Skeletal muscle tissue (tissue), 4 donors: ENCODE data around the gene APEH. TPM values are rescaled to one million over a fixed set of nuclear protein-coding genes. Genes with fewer than 3 reads are reported as not detected.
"Not testable (repeated sequence)": the region's sequence is repeated elsewhere in the genome, so short reads cannot be mapped to it uniquely, and the experiment has no call there.

ENCODE experiments used
- H3K27ac ChIP-seq: one replicate; pipeline ENCODE4 v1.7.0; 2013; ENCODE audit warnings: mild to moderate bottlenecking, low read depth, low read length, inconsistent platforms
- H3K27me3 ChIP-seq, 3 donors: one replicate each; pipeline ENCODE4 v1.7.0; 2013; ENCODE audit warnings: low read length in 3 of 3; ENCODE audit not compliant: control insufficient read depth in 3 of 3, insufficient read depth in 3 of 3
- H3K36me3 ChIP-seq, 3 donors: one replicate each; pipeline ENCODE4 v1.7.0; 2013; ENCODE audit warnings: low read length in 3 of 3; ENCODE audit not compliant: control insufficient read depth in 3 of 3, insufficient read depth in 3 of 3
- H3K4me1 ChIP-seq, 3 donors: one replicate each; pipeline ENCODE4 v1.7.0; 2013; ENCODE audit warnings: low read length in 3 of 3, mild to moderate bottlenecking in 3 of 3; ENCODE audit not compliant: control insufficient read depth in 3 of 3, insufficient read depth in 3 of 3
- H3K4me3 ChIP-seq, 3 donors: one replicate each; pipeline ENCODE4 v1.7.0; 2013; ENCODE audit warnings: low read length in 3 of 3
- H3K9ac ChIP-seq, 3 donors: one replicate each; pipeline ENCODE4 v1.7.0; 2013; ENCODE audit warnings: low read length in 3 of 3, mild to moderate bottlenecking in 3 of 3, moderate library complexity in 2 of 3, low read depth in 1 of 3
- H3K9me3 ChIP-seq, 3 donors: one replicate each; pipeline ENCODE4 v1.7.0; 2013; ENCODE audit warnings: low read length in 3 of 3; ENCODE audit not compliant: control insufficient read depth in 3 of 3
- total RNA-seq: library from RNA; depleted of rRNA; stranded (reverse); fragments of >200 nt; gene quantifications from one replicate; pipeline ENCODE4 v1.2.3, GENCODE V29; 2014
- donor health status: Osteomylitis.

APEH gene
- total RNA-seq, 1 donor from 2014 or later: 75.2 TPM

- H3K9me3 ChIP-seq, H3K27ac ChIP-seq, H3K27me3 ChIP-seq: not testable (repeated sequence)
- Histone ChIP-seq H3K4me3 (peak overlapping the region; percentile 35 to 38 (median 36)), H3K4me1 (peaks cover 26 to 36% (median 34%) of the 10 kb centered on the region in 3 donors), H3K36me3 (peaks cover 28 to 32% (median 29%) of the 10 kb centered on the region in 3 donors), H3K9ac (peak overlapping the region in 1 of 3 donors; percentile 45)
Measured at GRCh38 chr3:49686346-49686745, 12.2 kb downstream of the APEH start.

GRCh38 chr3:49686769-49687423 lies 12.7 kb downstream of the APEH start:
- Histone ChIP-seq H3K9ac (peak overlapping the region in 1 of 3 donors; percentile 45), H3K4me1 (peaks cover 29 to 42% (median 36%) of the 10 kb centered on the region in 3 donors), H3K4me3 (peak overlapping the region; percentile 35 to 38 (median 36)), H3K36me3 (peaks cover 23 to 29% (median 23%) of the 10 kb centered on the region in 3 donors)
- not testable (repeated sequence) for H3K27ac ChIP-seq, H3K27me3 ChIP-seq, H3K9me3 ChIP-seq

DNA sequence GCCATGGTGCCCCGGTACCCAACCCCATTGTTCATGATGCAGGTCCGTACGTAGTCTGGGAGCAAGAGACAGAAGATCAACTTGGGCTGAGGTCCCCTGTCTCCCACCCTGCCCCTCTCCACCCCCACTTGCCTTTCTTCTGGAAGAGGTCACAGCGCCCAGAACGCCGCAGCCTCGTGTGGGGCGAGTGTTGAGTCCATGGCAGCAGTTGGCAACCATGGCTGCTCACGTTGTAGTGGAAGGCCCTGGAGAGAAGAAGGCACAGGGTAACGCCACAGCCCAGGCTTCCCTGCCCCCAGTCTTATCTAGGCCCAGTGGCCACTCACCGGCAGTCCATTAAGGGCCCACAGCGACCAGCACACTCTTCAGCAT lies 13.3 kb downstream of the APEH start:
- H3K27ac ChIP-seq, H3K27me3 ChIP-seq, H3K9me3 ChIP-seq, H3K9ac ChIP-seq, H3K4me3 ChIP-seq: not testable (repeated sequence)
- peaks cover 29 to 43% (median 36%) of the 10 kb centered on the region in 3 donors for H3K4me1 ChIP-seq
- H3K36me3 ChIP-seq: peaks cover 18 to 24% (median 20%) of the 10 kb centered on the region in 3 donors

- peaks cover 30 to 46% (median 37%) of the 10 kb centered on the region in 3 donors for H3K4me1 ChIP-seq
- peaks cover 7 to 13% (median 10%) of the 10 kb centered on the region in 3 donors for H3K36me3 ChIP-seq
- H3K4me3 ChIP-seq: peak overlapping the region; percentile 91 to 97 (median 93)
- not testable (repeated sequence) for H3K9me3 ChIP-seq, H3K27me3 ChIP-seq
- peak overlapping the region; percentile 85 for H3K27ac ChIP-seq
- peak overlapping the region; percentile 88 to 97 (median 95) for H3K9ac ChIP-seq
Measured at GRCh38 chr3:49688338-49689045, 14.3 kb downstream of the APEH start.

DNA sequence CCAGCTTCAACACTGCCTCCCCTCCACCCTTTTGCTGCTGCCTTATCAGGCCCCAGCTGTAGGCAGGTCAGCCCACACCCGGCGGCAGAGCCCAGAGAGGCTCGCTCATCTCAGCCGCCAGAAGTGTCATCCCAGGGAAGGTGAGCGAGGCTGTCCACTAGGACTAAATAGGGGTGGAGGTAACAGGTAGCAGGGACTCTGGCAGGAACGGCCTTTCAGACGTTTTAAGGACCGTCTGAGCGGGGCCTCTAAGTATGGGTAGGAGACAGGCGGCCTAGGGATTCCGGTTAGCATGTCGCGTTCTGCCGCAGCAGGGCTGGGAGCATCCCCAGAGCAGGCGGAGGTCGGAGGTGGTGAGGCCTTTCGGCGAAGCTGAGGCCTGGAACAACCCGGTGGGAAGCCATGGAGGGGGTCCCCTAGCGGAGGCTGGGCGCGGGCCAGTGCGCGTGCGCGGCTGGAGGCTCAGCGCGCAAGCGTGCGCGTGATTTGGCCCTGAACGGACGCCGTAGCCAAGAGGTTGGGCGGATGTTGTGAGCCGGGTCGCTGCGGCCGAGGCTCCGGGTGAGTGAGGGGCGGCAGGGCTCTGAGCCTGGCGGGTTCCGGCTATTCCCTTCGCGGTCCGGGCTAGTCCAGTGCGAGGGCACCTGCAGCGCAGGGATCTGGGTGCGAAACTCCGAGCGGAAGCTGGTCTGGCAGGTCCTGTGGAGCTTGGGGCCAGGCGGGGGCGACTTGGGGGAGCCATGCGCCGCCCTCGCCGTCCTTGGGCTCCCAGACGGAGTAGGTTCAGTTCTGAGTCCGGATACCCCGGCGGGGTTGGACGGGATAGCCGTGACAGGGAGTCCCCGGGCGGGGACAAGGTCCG lies 15.1 kb downstream of the APEH start, which contains the start of the genes MST1 and RNF123:
TSS of gene MST1 (minus strand) at position 429 of the 862 bp plus-strand sequence. CDS start 783 bp downstream, outside the sequence.
TSS of gene RNF123 (plus strand) at position 512 of the 862 bp plus-strand sequence. CDS start 1,609 bp downstream, outside the sequence.
- Histone ChIP-seq H3K36me3 (peaks cover 3 to 6% (median 4%) of the 10 kb centered on the region in 3 donors), H3K9me3 (no peaks in the 10 kb centered on the region), H3K4me3 (peak within 1 kb of the TSS; percentile 91 to 97 (median 93)), H3K27me3 (no peaks in the 10 kb centered on the region), H3K9ac (peak within 1 kb of the TSS; percentile 88 to 97 (median 95)), H3K27ac (peak within 1 kb of the TSS; percentile 85), H3K4me1 (peaks cover 36 to 50% (median 41%) of the 10 kb centered on the region in 3 donors)

- Histone ChIP-seq H3K4me3 (peak overlapping the region; percentile 91 to 97 (median 93)), H3K4me1 (peaks cover 41 to 57% (median 47%) of the 10 kb centered on the region in 3 donors), H3K27ac (peak overlapping the region; percentile 85), H3K9ac (peak overlapping the region; percentile 88 to 97 (median 95))
- not testable (repeated sequence) for H3K9me3 ChIP-seq, H3K27me3 ChIP-seq, H3K36me3 ChIP-seq
Measured at GRCh38 chr3:49689908-49690624, 15.9 kb downstream of the APEH start.

DNA sequence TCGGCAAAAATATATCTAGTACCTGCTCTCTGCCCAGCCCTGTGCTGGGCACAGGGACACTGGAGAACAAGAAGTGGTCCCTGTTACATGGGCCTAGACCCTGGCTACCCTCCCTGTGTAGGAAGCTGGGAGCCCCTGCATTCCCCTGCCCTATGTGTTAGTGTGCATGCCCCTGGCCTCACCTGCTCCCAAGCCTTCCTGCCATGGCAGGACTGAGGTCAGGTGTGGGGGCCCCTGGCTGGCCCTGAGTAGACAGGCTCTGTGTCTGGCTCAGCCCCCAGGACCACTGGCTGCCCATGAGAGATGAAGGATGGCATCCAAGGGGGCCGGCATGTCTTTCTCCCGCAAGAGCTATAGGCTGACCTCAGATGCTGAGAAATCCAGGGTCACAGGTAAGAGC lies 16.7 kb downstream of the APEH start:
- Histone ChIP-seq H3K9ac (peak overlapping the region in 1 of 3 donors; percentile 97), H3K4me1 (peaks cover 43 to 65% (median 53%) of the 10 kb centered on the region in 3 donors), H3K4me3 (peak overlapping the region in 2 of 3 donors; percentile 27 to 97)
- H3K36me3 ChIP-seq, H3K9me3 ChIP-seq, H3K27ac ChIP-seq, H3K27me3 ChIP-seq: not testable (repeated sequence)

DNA sequence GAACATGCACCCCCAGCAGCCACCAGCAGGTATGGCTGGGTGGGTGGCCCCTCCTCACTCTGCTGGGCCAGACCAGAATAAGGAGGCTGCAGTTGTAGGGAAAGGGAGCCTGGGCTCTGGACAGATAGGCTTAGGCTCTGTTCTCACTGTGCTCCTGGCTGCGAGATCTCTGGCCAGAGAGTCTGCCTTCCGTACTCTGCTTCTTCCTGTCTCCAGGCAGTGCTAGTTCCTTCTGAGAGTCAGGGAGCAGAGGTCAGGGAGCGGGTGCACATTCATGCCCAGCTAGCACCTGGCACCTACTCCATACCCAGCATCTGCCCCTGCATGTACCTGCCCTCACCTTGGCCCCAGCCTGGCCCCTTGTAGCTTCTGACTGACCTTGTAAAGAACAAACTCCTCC lies 17.3 kb downstream of the APEH start:
- peak overlapping the region in 2 of 3 donors; percentile 9 to 41 for H3K4me3 ChIP-seq
- peak overlapping the region in 2 of 3 donors; percentile 48 to 62 for H3K9ac ChIP-seq
- not testable (repeated sequence) for H3K9me3 ChIP-seq, H3K27me3 ChIP-seq, H3K27ac ChIP-seq, H3K36me3 ChIP-seq
- H3K4me1 ChIP-seq: peaks cover 45 to 70% (median 57%) of the 10 kb centered on the region in 3 donors
